ENCODE data around the gene KIF1A.

Gene KIF1A

DNA sequence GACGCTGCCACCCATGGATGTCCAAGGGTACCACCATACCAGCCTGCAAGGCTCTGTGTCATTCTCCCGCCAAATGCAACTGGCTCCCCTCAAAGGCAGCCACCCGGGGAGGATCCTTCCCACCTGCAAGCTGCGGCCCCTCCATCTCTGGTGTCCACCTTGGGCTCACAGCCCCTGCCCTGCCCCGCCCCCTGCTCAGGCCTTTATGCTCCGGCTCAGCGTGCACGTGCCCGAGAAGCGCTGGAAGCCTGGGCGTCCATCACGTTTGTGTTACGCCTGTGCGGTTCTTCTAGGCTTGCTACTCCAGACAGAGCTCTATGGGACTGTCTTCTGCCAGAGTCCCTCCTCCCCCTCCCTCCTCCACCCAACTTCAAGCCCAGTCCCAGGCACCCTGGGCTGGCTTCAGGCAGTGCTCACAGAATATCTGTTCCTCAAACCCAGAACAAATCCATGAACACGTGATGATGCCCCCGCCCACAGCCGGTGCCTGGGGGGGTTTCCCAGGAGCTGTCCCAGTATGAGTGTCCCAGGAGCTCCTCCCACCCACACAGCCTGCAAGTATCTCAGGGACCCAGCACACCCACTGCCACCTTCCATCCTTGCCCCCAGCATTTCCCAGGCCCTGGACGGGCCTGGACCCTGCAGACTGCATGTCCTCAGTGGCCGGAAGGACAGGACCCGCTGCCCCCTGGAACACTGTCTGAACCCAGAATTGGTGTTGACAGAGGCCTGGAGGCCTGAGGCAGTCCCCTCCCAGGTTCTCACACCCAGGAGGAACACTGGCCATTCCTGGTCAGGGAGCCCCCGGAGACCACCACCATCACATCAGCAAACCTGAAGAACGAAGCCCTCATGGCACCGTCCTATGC lies 30.3 kb downstream of the KIF1A start:
- TF ChIP-seq, protein P1, sequence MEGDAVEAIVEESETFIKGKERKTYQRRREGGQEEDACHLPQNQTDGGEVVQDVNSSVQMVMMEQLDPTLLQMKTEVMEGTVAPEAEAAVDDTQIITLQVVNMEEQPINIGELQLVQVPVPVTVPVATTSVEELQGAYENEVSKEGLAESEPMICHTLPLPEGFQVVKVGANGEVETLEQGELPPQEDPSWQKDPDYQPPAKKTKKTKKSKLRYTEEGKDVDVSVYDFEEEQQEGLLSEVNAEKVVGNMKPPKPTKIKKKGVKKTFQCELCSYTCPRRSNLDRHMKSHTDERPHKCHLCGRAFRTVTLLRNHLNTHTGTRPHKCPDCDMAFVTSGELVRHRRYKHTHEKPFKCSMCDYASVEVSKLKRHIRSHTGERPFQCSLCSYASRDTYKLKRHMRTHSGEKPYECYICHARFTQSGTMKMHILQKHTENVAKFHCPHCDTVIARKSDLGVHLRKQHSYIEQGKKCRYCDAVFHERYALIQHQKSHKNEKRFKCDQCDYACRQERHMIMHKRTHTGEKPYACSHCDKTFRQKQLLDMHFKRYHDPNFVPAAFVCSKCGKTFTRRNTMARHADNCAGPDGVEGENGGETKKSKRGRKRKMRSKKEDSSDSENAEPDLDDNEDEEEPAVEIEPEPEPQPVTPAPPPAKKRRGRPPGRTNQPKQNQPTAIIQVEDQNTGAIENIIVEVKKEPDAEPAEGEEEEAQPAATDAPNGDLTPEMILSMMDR (IDR thresholded peaks at IDR 0.05; ENCODE audit: insufficient read depth, low read length, missing control alignments), result no peak
- ChIA-PET CTCF (no interaction called here), POLR2A (no interaction called here)
- H3K4me3 ChIP-seq (ENCODE audit: low read depth, low read length), result no peak overlapping the region
- no peak for DNase-seq (ENCODE audit: low read depth, low spot score)

GRCh38 chr2:240789051-240789453 lies 31.0 kb downstream of the KIF1A start:
- no peak overlapping the region for H3K4me3 ChIP-seq (ENCODE audit: low read depth, low read length)
- CTCF ChIA-PET, result no interaction called here
- DNase-seq (ENCODE audit: low read depth, low spot score), result no peak
- POLR2A ChIA-PET, result no interaction called here
- TF ChIP-seq, protein P1 (IDR thresholded peaks at IDR 0.05; ENCODE audit: insufficient read depth, low read length, missing control alignments), result no peak

DNA sequence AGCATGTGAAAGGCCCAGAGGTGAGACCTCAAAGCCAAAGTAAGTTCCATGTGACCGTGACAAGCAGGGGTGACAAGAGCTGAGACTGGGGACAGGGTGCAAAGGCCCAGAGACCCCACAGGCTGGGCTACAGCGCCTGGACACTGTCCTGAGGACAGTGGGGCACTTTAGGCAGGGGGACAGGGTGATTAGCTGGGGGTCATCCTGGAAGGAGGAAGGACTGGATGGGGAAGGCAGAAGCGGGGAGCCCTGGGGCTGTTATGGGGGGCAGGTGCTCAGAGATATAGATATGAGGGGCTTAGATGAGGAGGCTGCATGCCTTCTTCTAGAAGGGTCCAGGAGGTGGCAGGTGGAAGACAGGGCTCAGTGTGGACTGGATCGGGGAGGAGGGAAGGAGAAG lies 31.5 kb downstream of the KIF1A start:
- no peak overlapping the region for H3K4me3 ChIP-seq (ENCODE audit: low read depth, low read length)
- DNase-seq (ENCODE audit: low read depth, low spot score), result no peak
- CTCF ChIA-PET, result no interaction called here
- POLR2A ChIA-PET, result no interaction called here
- TF ChIP-seq, protein P1 (IDR thresholded peaks at IDR 0.05; ENCODE audit: insufficient read depth, low read length, missing control alignments), result no peak

GRCh38 chr2:240787521-240788472 lies 32.2 kb downstream of the KIF1A start:
- POLR2A ChIA-PET, result no interaction called here
- CTCF ChIA-PET, result no interaction called here
- DNase-seq (ENCODE audit: low read depth, low spot score), result no peak
- TF ChIP-seq, protein P1 (IDR thresholded peaks at IDR 0.05; ENCODE audit: insufficient read depth, low read length, missing control alignments), result no peak
- H3K4me3 ChIP-seq (ENCODE audit: low read depth, low read length), result no peak overlapping the region

DNA sequence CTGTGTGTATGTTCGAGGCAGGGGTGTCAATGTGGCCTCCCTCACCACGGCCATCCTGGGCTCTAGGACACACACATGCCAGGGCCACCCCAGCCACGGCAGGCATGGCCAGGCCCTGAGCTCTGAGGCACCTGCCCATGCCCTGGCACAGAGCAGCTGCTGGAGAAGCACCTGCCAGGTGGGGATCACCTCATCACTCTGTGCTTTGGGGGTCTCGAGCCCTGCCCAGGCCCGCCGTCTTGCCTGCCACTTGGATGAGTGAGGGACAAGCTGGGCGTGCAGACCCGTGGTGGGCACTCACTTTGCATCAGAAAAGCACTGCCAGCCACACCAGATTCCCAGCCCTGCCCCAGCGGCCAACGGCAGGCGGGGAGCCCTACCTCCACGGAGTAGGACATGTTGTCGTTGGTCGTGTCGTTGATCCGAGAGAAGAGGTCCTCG lies 33.1 kb downstream of the KIF1A start:
- TF ChIP-seq, protein P1 (IDR thresholded peaks at IDR 0.05; ENCODE audit: insufficient read depth, low read length, missing control alignments), result no peak
- ChIA-PET CTCF (no interaction called here), POLR2A (no interaction called here)
- H3K4me3 ChIP-seq (ENCODE audit: low read depth, low read length), result no peak overlapping the region
- no peak for DNase-seq (ENCODE audit: low read depth, low spot score)

GRCh38 chr2:240786355-240786841 lies 33.6 kb downstream of the KIF1A start:
- POLR2A ChIA-PET, result no interaction called here
- no peak for DNase-seq (ENCODE audit: low read depth, low spot score)
- CTCF ChIA-PET, result no interaction called here

More at GRCh38 chr2:240786355-240786841, 33.6 kb downstream of the KIF1A start:
- TF ChIP-seq, protein P1 (IDR thresholded peaks at IDR 0.05; ENCODE audit: insufficient read depth, low read length, missing control alignments), result no peak
- no peak overlapping the region for H3K4me3 ChIP-seq (ENCODE audit: low read depth, low read length)
